A673 (cell line): ENCODE data around the gene KCNH8.

Source experiments
- EZH2 ChIP-seq: fragments of 200-600 bp; sonication (generic); IDR thresholded peaks from 2 replicates; pipeline ENCODE4 v1.6.1; 2017; ENCODE audit warnings: borderline replicate concordance, low read depth, mild to moderate bottlenecking, mixed read lengths, antibody characterized with exemption, low read length; ENCODE audit not compliant: poor library complexity, severe bottlenecking
- TF ChIP-seq, protein P1 (sequence below): fragments of 300-800, 200-600 bp; sonication (generic); conservative IDR thresholded peaks from 2 replicates; pipeline ENCODE4 v1.5.1; 2017; ENCODE audit warnings: low read depth, mild to moderate bottlenecking, antibody characterized with exemption, low read length, moderate library complexity, mixed read lengths

DNA sequence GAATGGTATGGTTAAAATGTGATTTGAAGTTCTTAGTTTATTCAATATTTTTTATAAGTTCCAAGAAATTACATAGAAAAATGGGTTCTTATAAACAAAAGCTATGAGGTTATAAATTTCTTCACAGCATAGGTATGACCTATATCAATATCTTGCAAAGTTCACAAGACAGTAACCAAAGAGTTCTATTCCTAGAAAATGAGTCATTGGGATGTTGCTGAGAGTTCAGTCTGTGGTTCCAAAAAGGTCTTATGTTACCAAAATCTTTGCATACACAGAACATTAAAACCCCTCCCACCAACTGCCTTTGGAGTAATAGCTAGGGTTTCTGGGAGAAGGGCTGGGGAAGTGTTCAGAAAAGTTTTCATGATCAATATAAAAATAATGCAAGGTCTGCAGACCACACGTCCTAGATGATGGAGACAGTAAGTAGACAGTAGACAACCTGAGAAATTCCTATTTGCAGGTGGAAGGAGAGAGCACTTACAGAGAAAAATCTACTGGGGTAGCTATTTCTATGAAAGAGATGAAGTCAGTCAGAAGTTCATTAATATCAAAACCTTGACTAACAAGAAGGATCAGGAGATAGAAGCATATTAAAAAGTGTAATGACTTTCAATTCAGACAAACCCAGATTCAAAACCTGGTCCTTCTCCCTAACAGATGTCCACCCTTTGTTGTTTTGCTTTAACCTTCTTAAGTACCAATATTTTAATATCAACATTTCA, 279.3 kb downstream of the KCNH8 start:
- TF ChIP-seq, protein P1, sequence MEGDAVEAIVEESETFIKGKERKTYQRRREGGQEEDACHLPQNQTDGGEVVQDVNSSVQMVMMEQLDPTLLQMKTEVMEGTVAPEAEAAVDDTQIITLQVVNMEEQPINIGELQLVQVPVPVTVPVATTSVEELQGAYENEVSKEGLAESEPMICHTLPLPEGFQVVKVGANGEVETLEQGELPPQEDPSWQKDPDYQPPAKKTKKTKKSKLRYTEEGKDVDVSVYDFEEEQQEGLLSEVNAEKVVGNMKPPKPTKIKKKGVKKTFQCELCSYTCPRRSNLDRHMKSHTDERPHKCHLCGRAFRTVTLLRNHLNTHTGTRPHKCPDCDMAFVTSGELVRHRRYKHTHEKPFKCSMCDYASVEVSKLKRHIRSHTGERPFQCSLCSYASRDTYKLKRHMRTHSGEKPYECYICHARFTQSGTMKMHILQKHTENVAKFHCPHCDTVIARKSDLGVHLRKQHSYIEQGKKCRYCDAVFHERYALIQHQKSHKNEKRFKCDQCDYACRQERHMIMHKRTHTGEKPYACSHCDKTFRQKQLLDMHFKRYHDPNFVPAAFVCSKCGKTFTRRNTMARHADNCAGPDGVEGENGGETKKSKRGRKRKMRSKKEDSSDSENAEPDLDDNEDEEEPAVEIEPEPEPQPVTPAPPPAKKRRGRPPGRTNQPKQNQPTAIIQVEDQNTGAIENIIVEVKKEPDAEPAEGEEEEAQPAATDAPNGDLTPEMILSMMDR: no peak
- TF ChIP-seq EZH2: no peak
